ENCODE measurements around the gene AP3B2. TPM values are rescaled to one million over a fixed set of nuclear protein-coding genes. Genes with fewer than 3 reads are reported as not detected.

The AP3B2 gene, protein sequence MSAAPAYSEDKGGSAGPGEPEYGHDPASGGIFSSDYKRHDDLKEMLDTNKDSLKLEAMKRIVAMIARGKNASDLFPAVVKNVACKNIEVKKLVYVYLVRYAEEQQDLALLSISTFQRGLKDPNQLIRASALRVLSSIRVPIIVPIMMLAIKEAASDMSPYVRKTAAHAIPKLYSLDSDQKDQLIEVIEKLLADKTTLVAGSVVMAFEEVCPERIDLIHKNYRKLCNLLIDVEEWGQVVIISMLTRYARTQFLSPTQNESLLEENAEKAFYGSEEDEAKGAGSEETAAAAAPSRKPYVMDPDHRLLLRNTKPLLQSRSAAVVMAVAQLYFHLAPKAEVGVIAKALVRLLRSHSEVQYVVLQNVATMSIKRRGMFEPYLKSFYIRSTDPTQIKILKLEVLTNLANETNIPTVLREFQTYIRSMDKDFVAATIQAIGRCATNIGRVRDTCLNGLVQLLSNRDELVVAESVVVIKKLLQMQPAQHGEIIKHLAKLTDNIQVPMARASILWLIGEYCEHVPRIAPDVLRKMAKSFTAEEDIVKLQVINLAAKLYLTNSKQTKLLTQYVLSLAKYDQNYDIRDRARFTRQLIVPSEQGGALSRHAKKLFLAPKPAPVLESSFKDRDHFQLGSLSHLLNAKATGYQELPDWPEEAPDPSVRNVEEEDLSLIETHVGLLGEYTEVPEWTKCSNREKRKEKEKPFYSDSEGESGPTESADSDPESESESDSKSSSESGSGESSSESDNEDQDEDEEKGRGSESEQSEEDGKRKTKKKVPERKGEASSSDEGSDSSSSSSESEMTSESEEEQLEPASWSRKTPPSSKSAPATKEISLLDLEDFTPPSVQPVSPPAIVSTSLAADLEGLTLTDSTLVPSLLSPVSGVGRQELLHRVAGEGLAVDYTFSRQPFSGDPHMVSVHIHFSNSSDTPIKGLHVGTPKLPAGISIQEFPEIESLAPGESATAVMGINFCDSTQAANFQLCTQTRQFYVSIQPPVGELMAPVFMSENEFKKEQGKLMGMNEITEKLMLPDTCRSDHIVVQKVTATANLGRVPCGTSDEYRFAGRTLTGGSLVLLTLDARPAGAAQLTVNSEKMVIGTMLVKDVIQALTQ
- under 1 TPM in 1 of 2 experiments, not detected in 1; 0.40 TPM for total RNA-seq

DNA sequence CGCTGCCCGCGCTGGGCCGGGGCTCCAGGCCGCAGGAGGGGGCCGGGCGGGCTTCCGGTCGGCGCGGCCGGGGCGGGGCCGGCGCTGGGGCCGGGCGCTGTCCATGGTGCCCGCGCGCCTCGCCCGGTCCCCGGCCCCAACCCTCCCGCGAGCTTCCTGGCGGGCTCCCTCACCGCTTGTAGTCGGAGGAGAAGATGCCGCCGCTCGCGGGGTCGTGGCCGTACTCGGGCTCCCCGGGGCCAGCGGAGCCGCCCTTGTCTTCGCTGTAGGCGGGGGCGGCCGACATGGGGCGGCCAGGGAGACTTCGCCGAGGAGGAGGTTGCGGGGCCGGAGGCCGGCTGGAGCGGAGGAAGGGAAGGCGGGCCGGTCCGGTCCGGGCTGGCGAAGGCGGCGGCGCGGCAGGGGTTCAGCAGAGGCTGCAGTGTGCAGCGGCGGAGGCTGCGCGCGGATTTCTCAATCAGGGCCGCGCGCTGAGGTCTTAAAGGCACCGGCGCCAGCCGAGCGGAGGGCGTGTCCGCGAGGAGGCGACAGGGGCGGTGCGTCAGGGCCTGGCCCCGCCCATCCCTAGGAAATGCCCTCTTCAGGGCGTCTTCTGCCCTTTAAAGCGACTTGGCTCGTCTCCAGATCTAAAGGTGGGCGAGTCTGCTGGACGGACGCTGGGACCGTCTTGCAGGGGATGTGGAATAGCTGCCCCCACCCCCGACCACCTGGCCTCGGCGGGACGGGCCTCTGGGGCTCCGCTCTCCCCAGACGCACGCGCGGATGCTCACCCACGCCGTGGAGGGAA is at the start of gene AP3B2:
AP3B2 (minus strand) TSS at position 455 of the 787 bp plus-strand sequence; CDS start at position 286, 169 bp downstream.
- CTCF ChIA-PET, result interaction anchor here (0.7 to 1.5 kb wide), 3 partner anchors 40 to 301 kb away, joined by 3 to 6 read pairs (median 3); no protein-coding TSS in a partner anchor

DNA sequence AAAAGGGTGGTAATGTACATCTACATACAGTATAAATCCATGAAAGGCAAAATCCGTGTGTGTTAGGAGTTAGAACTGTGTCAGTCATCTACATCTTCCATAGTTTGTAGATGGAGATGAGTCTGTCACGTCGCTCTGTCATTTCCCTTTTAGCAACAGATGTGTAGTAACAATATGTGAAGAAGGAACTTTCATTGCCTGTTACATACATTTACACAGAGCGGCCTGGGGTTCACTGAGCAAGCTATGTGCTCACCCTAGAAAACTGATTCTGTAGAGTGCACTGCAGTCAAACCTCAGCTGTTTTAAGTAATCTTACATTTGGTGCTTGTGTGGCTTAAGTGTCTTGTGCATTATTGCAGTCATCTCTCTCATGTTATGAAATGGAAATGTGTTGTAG is 41.6 kb upstream of the AP3B2 start:
- H3K27me3 Mint-ChIP-seq, result no peaks in the 10 kb centered on the region
- intact Hi-C loops (cut with micrococcal nuclease), result loop anchor here (5.0 kb wide), 3 partner anchors 209 to 261 kb away; partner anchors contain the start of genes C15orf40, RAMAC and RPS17
- peak overlapping the region; percentile 93 for H3K27ac Mint-ChIP-seq
- CTCF ChIA-PET, result interaction anchor here (0.8 to 2.5 kb wide), 7 partner anchors 9 to 235 kb away, joined by 3 to 9 read pairs (median 5); partner anchors contain the start of genes RAMAC and WHAMM
- DNase-seq, result no peak
- H3K4me1 Mint-ChIP-seq (ENCODE audit: low read depth), result peaks cover 49% of the 10 kb centered on the region
- no peaks in the 10 kb centered on the region for H3K9me3 Mint-ChIP-seq
- peak overlapping the region; percentile 96 for H3K4me3 Mint-ChIP-seq
- POLR2A ChIA-PET, result interaction anchor here (0.7 to 2.2 kb wide), 4 partner anchors 59 to 315 kb away, joined by 4 to 17 read pairs (median 10); partner anchors contain the start of genes RAMAC, RPS17 and WHAMM
- H3K36me3 Mint-ChIP-seq, result peaks cover 43% of the 10 kb centered on the region

More for the DNA sequence above, at the start of gene AP3B2:
- POLR2A ChIA-PET, result interaction anchor here (0.8 kb wide), 1 partner anchor 1408 kb away, joined by 3 read pairs; no protein-coding TSS in a partner anchor
- Mint-ChIP-seq H3K27ac (no peak within 1 kb of the TSS), H3K36me3 (no peaks in the 10 kb centered on the region), H3K4me1 (ENCODE audit: low read depth) (no peaks in the 10 kb centered on the region), H3K4me3 (peak within 1 kb of the TSS; percentile 63), H3K9me3 (no peaks in the 10 kb centered on the region), H3K27me3 (peaks cover 15% of the 10 kb centered on the region)
- peak; percentile 76 for DNase-seq
- intact Hi-C loops (cut with micrococcal nuclease), result loop anchor here (1.0 kb wide), 1 partner anchor 29 kb away; no protein-coding TSS in a partner anchor

DNA sequence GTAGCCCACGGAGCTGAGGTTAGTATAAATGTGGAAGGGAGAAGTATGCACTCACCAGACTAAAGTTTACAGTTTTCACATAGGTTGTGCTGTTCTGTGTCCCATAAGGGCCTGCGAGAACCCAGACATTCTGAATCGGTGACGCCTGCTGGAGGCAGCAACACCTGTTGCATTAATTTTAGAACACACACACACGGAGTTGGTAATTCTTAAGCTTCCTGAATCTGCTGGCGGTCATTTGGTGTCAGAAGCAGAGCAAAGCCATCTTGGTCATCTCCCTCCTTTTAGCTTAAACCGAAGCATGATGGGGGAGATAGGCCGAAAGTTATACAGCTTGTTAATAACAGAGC is 41.1 kb upstream of the AP3B2 start:
- Mint-ChIP-seq H3K27ac (peak overlapping the region; percentile 93), H3K27me3 (no peaks in the 10 kb centered on the region), H3K36me3 (peaks cover 38% of the 10 kb centered on the region), H3K4me1 (ENCODE audit: low read depth) (peaks cover 44% of the 10 kb centered on the region), H3K9me3 (no peaks in the 10 kb centered on the region), H3K4me3 (peak overlapping the region; percentile 96)
- no peak for DNase-seq
- ChIA-PET POLR2A (interaction anchor here (0.6 to 2.2 kb wide), 5 partner anchors 60 to 316 kb away, joined by 4 to 17 read pairs (median 5); partner anchors contain the start of genes RAMAC, RPS17 and WHAMM), CTCF (interaction anchor here (0.6 to 2.5 kb wide), 11 partner anchors 10 to 249 kb away, joined by 3 to 9 read pairs (median 5); partner anchors contain the start of genes RAMAC and RPS17)
- intact Hi-C loops (cut with micrococcal nuclease), result loop anchor here (1.0 to 5.0 kb wide), 5 partner anchors 58 to 261 kb away; partner anchors contain the start of genes C15orf40, RAMAC, RPS17 and WHAMM

DNA sequence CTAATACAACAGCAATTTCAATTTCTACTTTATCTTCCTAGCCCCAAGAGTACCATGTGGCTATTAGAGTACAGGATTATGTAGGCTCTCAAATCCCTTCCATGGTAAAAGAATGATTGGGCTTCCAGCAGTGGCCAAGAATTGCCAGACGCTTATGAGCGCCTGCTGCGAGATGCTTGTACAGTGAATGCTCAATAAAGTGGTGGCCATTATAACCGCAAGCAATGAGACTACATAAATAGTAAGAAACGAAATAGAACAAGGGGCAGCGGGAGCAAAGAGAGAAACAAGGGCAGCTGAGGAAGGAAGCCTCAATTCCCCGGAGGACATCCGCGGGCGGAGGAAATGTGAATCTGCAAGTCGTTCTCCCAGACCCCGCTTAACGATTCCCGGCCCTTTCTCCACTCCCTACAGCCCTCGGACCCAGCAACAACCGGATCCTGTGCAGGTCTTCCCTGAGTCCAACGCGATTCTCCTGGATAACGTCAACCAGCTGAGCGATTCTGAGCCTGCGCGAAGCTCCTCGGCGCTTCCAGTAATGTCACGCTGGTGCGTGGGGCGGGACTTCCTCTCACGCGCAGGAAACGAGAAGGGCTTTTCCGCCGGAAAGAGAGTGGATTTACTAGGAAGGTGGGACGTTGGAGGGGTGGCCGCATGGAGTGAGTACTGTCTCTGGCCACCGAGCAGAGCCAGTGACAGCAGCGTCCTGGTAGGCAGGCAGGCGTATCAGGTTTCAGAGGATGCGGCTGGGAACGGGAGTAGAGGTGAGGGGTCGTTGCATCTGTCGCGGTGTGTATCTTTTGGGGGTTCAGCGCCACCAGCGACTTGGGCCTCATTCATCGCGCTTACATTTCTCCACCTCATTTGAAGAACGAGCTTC is 40.5 kb upstream of the AP3B2 start:
- Mint-ChIP-seq H3K9me3 (no peaks in the 10 kb centered on the region), H3K36me3 (peaks cover 34% of the 10 kb centered on the region), H3K4me3 (peak overlapping the region; percentile 96), H3K4me1 (ENCODE audit: low read depth) (peaks cover 41% of the 10 kb centered on the region), H3K27ac (peak overlapping the region; percentile 93), H3K27me3 (no peaks in the 10 kb centered on the region)
- intact Hi-C loops (cut with micrococcal nuclease), result loop anchor here (1.0 to 5.0 kb wide), 5 partner anchors 59 to 262 kb away; partner anchors contain the start of genes C15orf40, RAMAC, RPS17 and WHAMM
- peak; percentile 92 for DNase-seq
- ChIA-PET POLR2A (interaction anchor here (0.5 to 2.2 kb wide), 8 partner anchors 19 to 316 kb away, joined by 3 to 17 read pairs (median 4); partner anchors contain the start of genes C15orf40, RAMAC, RPS17 and WHAMM), CTCF (interaction anchor here (0.6 to 2.5 kb wide), 13 partner anchors 10 to 264 kb away, joined by 3 to 9 read pairs (median 5); partner anchors contain the start of genes RAMAC and RPS17)

DNA sequence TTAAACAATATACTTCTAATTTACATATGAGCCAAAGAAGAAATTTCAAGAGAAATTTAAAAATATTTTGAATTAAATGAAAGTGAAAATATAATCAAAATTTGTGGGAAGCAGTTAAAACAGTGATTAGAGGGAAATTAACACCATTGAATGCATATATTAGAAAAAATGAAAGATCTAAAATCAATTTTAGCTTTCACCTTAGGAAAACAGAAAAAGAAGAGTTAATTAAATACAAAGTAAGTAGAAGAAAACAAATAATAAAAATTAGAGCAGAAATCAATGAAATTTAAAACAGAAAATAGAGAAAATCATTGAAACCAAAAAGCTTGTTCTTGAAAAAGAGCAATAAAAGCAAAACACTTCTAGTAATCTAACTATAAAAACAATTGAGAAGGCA is 38.6 kb upstream of the AP3B2 start:
- H3K36me3 Mint-ChIP-seq, result peaks cover 20% of the 10 kb centered on the region
- no peaks in the 10 kb centered on the region for H3K27me3 Mint-ChIP-seq
- CTCF ChIA-PET, result no interaction called here
- H3K4me3 Mint-ChIP-seq, result no peak overlapping the region
- H3K27ac Mint-ChIP-seq, result no peak overlapping the region
- no peak for DNase-seq
- POLR2A ChIA-PET, result no interaction called here
- peaks cover 27% of the 10 kb centered on the region for H3K4me1 Mint-ChIP-seq (ENCODE audit: low read depth)
- intact Hi-C loops (cut with micrococcal nuclease), result no loop called here
- no peaks in the 10 kb centered on the region for H3K9me3 Mint-ChIP-seq

DNA sequence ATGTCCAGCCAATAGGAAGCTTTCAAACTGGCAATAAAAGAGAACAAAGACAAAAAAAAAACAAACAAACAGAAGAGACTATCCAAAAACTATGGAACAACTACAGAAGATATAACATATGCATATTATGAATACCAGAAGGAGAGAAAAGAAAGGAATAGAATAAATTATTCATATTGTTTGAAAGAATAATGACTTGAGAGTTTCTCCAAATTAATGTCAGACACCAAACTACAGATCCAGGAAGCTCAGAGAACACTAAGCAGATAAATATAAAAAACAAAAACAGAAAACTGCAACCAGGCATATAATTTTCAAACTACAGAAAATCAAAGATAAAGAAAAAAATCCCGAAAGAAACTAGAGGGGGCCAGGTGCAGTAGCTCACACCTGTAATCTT is 34.1 kb upstream of the AP3B2 start:
- CTCF ChIA-PET, result no interaction called here
- H3K4me3 Mint-ChIP-seq, result no peak overlapping the region
- H3K9me3 Mint-ChIP-seq, result no peaks in the 10 kb centered on the region
- H3K36me3 Mint-ChIP-seq, result no peaks in the 10 kb centered on the region
- H3K27ac Mint-ChIP-seq, result no peak overlapping the region
- no peak for DNase-seq
- H3K27me3 Mint-ChIP-seq, result no peaks in the 10 kb centered on the region
- POLR2A ChIA-PET, result interaction anchor here (0.7 kb wide), 1 partner anchor 102 kb away, joined by 3 read pairs; no protein-coding TSS in a partner anchor
- intact Hi-C loops (cut with micrococcal nuclease), result no loop called here
- H3K4me1 Mint-ChIP-seq (ENCODE audit: low read depth), result no peaks in the 10 kb centered on the region

DNA sequence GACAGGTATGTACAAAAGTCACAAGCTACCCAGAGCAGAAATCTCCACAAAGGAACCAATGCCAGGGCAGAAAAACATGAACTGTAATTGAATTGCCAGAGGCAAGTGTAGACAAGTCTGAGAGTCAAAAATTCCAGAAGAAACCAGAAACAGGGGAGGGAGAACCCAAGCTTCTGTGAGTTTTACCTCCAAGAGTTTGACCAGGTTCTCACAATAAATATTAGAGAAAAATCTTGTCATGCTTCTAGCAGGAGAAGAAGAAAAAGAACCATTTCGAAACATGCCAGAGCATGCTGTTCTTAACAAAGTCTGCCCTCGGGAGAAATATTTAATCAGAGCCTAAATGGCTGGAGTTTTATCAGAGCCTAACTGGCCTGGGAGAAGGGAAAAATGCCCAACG is 32.5 kb upstream of the AP3B2 start:
- ChIA-PET CTCF (no interaction called here), POLR2A (no interaction called here)
- Mint-ChIP-seq H3K4me3 (no peak overlapping the region), H3K27me3 (no peaks in the 10 kb centered on the region), H3K36me3 (peaks cover 3% of the 10 kb centered on the region), H3K27ac (no peak overlapping the region), H3K9me3 (no peaks in the 10 kb centered on the region), H3K4me1 (ENCODE audit: low read depth) (no peaks in the 10 kb centered on the region)
- intact Hi-C loops (cut with micrococcal nuclease), result no loop called here
- DNase-seq, result no peak

DNA sequence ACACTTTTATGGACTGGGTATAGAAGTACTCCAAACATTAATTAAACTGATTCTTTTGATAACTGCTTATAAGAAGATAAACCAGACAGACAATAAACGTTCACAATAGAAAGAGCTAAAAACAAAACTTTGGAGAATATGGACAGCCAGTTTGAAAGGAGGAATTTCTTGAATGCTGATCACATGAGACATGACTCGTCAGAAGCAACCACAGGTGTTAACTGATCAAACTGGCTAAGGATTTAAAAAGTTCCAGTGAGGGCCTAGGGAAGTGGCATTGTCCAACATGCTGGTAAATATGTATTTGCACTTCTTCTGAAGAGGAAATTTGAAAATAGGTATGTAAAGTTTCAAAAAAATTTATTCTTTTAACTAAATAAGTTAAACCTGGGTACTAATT is 29.4 kb upstream of the AP3B2 start:
- H3K27me3 Mint-ChIP-seq, result no peaks in the 10 kb centered on the region
- H3K4me1 Mint-ChIP-seq (ENCODE audit: low read depth), result no peaks in the 10 kb centered on the region
- DNase-seq, result no peak
- no peaks in the 10 kb centered on the region for H3K9me3 Mint-ChIP-seq
- CTCF ChIA-PET, result no interaction called here
- H3K4me3 Mint-ChIP-seq, result no peak overlapping the region
- peaks cover 11% of the 10 kb centered on the region for H3K36me3 Mint-ChIP-seq
- POLR2A ChIA-PET, result no interaction called here
- no peak overlapping the region for H3K27ac Mint-ChIP-seq
- intact Hi-C loops (cut with micrococcal nuclease), result no loop called here

DNA sequence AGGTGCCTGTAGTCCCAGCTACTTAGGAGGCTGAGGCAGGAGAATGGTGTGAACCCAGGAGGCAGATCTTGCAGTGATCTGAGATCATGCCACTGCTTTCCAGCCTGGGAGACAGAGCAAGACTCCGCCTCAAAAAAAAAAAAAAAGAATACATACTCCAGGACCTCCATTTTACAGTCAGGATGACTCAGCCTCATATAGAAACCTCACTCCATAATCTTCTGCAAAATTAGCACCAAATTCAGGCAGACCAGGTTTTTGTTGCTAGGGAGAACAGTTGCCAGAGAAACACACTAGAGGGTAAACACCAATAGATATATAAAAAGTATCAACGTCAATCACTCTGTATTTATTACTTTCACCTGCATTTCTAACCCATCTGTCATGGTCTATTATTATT is 28.3 kb upstream of the AP3B2 start:
- POLR2A ChIA-PET, result no interaction called here

DNA sequence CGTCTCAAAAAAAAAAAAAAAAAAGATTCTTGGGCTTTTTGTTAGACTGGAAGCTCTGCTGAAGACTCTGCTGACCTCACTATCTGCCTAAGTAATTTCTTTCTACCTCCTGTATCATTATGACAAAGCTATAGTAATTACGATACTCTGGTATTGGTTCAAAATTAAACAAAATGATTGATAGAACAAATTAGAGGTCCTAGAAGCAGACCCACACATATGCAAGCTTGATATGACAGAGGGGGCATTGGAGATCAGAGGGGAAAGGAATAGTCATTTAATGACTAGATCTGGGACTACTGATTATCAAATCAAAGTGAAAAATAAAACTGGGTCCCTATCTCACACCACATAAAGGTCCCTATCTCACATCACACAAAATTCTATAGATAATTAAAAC is 21.9 kb upstream of the AP3B2 start:
- H3K36me3 Mint-ChIP-seq, result peaks cover 21% of the 10 kb centered on the region
- H3K27ac Mint-ChIP-seq, result no peak overlapping the region
- intact Hi-C loops (cut with micrococcal nuclease), result no loop called here
- no peaks in the 10 kb centered on the region for H3K27me3 Mint-ChIP-seq
- H3K4me3 Mint-ChIP-seq, result no peak overlapping the region
- DNase-seq, result no peak
- ChIA-PET POLR2A (interaction anchor here (0.5 to 1.0 kb wide), 2 partner anchors 19 to 49 kb away, joined by 3 to 4 read pairs; no protein-coding TSS in a partner anchor), CTCF (no interaction called here)
- H3K9me3 Mint-ChIP-seq, result no peaks in the 10 kb centered on the region
- no peaks in the 10 kb centered on the region for H3K4me1 Mint-ChIP-seq (ENCODE audit: low read depth)

More for the DNA sequence above, 28.3 kb upstream of the AP3B2 start:
- Mint-ChIP-seq H3K4me1 (ENCODE audit: low read depth) (no peaks in the 10 kb centered on the region), H3K27me3 (no peaks in the 10 kb centered on the region), H3K27ac (no peak overlapping the region), H3K36me3 (peaks cover 11% of the 10 kb centered on the region), H3K9me3 (no peaks in the 10 kb centered on the region), H3K4me3 (no peak overlapping the region)
- no peak for DNase-seq
- CTCF ChIA-PET, result no interaction called here
- intact Hi-C loops (cut with micrococcal nuclease), result no loop called here

Measured in activated CD4-positive, alpha-beta memory T cell treated with anti-CD3 and anti-CD28 coated beads for 36 hours (primary cell).